ENCODE data around the gene QPCT. TPM values are rescaled to one million over a fixed set of nuclear protein-coding genes. Genes with fewer than 3 reads are reported as not detected.

Gene QPCT
- total and polyA plus RNA-seq, 2 donors = 7.9 to 11.4 TPM

DNA sequence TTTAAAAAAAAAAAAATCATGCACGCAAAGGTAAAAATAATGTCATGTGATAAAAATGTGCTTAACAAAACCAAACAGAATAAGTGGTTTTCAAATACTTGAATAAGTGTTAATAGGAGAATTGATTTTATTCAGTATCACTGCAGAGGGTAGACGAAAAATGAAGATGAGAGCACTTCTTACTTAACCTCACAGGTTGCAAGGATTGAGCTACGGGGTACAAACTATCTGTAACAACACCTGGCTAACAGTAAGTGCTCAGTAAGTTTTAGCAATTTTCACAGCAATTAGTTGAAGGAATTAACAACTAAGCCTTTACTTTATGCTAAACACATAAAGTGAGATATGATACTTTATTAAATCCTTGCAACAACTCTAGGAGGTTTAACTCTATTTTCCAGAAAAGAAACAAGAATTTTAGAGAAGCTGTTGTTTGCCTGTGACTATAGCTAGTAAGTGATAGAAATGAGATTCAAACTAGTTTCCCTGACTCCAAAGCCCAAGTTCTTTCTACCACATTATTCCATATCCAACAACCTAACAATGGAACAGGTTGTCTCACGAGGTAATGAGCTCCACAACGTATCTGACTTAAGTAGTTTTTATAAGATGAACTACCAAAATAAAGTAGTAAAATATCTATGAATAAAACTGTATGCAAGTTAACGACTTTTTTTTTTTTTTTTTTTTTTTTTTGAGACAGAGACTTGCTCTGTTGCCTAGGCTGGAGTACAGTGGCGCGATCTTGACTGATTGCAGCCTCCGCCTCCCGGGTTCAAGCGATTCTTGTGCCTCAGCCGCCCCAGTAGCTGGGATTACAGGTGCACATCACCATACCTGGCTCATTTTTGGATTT is 24.4 kb upstream of the QPCT start:
- Histone ChIP-seq H3K36me3 (ENCODE audit: insufficient read depth) (no peaks in the 10 kb centered on the region), H3K4me1 (ENCODE audit: insufficient read depth) (no peaks in the 10 kb centered on the region), H3K4me3 (ENCODE audit: low read depth, low read length) (no peak overlapping the region), H3K27ac (ENCODE audit: low read depth) (no peak overlapping the region)
- WGBS = 95% methylated on average over 12 of the region's 12 CpGs
- DNase-seq (ENCODE audit: extremely low spot score) = no peak

DNA sequence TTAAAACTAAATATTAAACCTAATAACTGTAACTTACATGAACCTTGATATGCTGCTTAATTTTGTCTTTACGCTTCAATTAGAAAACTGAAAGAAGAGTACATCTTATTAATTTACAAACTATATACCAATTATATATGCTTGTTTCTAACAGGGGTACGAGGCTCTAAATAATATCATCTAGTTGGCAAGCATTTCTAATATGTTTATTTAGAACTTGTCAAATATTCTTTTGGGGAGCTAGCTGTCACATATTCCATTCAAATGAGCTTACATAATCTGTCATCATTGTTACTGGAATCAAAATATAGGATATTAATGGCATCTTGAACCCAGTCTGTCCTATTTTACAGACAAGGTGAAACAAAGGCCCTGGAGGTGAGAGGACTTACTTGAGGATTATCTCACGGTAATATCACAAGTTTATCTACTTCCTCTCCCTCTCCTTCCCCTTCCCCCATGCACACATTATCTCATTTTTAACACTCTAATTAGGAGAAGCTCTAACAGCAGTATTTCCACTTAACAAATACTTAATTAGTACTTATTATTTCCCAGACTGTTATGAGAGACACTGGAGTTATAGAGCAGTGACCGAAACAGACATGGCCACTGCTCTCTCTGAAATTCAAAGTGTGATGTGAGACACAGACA is 23.3 kb upstream of the QPCT start:
- WGBS = 84% methylated on average over 4 of the region's 4 CpGs
- Histone ChIP-seq H3K4me3 (ENCODE audit: low read depth, low read length) (no peak overlapping the region), H3K27ac (ENCODE audit: low read depth) (no peak overlapping the region), H3K36me3 (ENCODE audit: insufficient read depth) (no peaks in the 10 kb centered on the region), H3K4me1 (ENCODE audit: insufficient read depth) (no peaks in the 10 kb centered on the region)
- no peak for DNase-seq (ENCODE audit: extremely low spot score)

- no peaks in the 10 kb centered on the region for H3K36me3 ChIP-seq (ENCODE audit: insufficient read depth)
- H3K27ac ChIP-seq (ENCODE audit: low read depth) = no peak overlapping the region
- no peak overlapping the region for H3K4me3 ChIP-seq (ENCODE audit: low read depth, low read length)
- DNase-seq (ENCODE audit: extremely low spot score) = no peak
- H3K4me1 ChIP-seq (ENCODE audit: insufficient read depth) = no peaks in the 10 kb centered on the region
Measured at GRCh38 chr2:37322368-37322767, 22.1 kb upstream of the QPCT start.

DNA sequence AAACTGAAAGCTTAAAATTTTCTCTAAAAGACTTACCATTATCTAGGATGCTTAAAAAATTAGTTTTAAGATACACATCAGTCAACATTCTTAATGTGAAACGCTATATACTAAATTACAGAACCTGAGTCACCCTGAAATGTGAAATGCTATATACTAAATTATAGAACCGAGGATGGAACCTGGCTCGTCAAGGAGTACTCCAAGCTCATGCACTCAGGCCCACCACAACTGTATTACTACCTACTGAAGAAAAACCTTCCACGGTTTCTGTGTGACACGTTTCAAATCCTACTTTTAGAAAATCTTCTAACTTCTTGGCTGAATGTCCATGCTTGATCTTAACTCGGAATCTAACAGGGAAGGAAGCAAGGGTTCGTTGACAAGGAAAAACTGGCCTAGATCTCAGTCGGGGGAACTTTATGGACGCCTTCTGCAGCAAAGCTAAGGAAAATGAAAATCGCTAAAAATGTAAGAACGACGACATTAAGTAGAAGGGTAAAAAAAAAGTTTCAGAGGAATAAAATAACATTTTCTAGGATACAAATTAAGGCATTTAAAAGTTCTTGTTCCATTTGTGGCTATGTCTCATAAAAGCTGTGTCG is 21.2 kb upstream of the QPCT start:
- no peak overlapping the region for H3K27ac ChIP-seq (ENCODE audit: low read depth)
- no peak for DNase-seq (ENCODE audit: extremely low spot score)
- H3K36me3 ChIP-seq (ENCODE audit: insufficient read depth) = no peaks in the 10 kb centered on the region
- H3K4me3 ChIP-seq (ENCODE audit: low read depth, low read length) = peak overlapping the region; percentile 96
- WGBS = 21% methylated on average over 13 of the region's 13 CpGs
- no peaks in the 10 kb centered on the region for H3K4me1 ChIP-seq (ENCODE audit: insufficient read depth)

- DNase-seq (ENCODE audit: extremely low spot score) = peak; percentile 36
- Histone ChIP-seq H3K4me1 (ENCODE audit: insufficient read depth) (no peaks in the 10 kb centered on the region), H3K4me3 (ENCODE audit: low read depth, low read length) (peak overlapping the region; percentile 96), H3K27ac (ENCODE audit: low read depth) (peak overlapping the region; percentile 89), H3K36me3 (ENCODE audit: insufficient read depth) (no peaks in the 10 kb centered on the region)
- under 1% methylated on average over 61 of the region's 61 CpGs for WGBS
Measured at GRCh38 chr2:37323781-37324535, 20.5 kb upstream of the QPCT start.

GRCh38 chr2:37324536-37324785 is 20.0 kb upstream of the QPCT start:
- no peaks in the 10 kb centered on the region for H3K4me1 ChIP-seq (ENCODE audit: insufficient read depth)
- WGBS = under 1% methylated on average over 33 of the region's 33 CpGs

DNA sequence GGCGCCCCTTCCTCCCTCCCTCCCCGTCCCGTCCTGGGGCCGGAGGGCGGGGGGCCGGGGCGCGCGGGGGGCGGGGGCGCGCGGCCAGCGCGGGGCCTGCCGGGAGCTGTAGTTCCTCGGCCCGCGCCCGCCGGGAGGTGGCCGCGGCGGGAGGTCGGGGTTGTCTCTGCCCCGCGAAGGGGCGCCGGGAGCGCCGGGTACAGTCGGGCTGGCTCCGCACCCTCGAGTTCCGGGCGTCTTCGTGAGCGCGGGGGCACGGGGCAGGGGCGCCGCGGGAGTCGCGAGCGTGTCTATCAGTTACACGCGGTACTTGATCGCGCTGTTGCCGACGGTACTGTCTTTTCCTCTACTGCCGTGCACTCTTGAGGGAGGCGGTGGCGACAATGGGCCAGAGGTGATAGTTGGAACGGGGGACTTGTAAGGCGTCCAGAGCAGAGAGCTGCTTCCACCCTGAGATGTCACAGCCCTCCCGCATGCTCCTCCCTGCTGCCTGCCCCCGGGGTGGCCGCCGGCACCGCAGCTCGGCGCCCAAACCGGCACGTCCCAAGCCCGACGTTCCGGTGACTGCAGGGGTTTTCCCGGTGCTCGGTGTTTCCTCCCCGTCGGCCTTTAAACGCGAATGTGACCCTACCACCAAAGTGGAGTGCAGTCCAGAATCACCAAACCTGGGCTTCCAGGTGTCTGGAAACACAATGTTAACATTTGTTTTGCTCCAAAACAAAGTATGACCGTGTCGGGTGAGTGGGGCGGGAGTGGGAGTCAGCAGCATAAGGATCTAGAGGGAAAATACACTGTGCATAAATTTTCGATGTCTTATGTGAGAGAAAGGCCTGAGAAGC is 19.4 kb upstream of the QPCT start, which contains the start of gene PRKD3:
PRKD3 (minus strand) TSS at position 48 of the 839 bp plus-strand sequence. CDS start 8,309 bp downstream, outside the sequence.
- H3K36me3 ChIP-seq (ENCODE audit: insufficient read depth) = no peaks in the 10 kb centered on the region
- H3K4me3 ChIP-seq (ENCODE audit: low read depth, low read length) = peak within 1 kb of the TSS; percentile 96
- no peaks in the 10 kb centered on the region for H3K4me1 ChIP-seq (ENCODE audit: insufficient read depth)
- WGBS = 3% methylated on average over 79 of the region's 79 CpGs
- peak within 1 kb of the TSS; percentile 89 for H3K27ac ChIP-seq (ENCODE audit: low read depth)
- DNase-seq (ENCODE audit: extremely low spot score) = no peak

More at GRCh38 chr2:37324536-37324785, 20.0 kb upstream of the QPCT start:
- Histone ChIP-seq H3K36me3 (ENCODE audit: insufficient read depth) (no peaks in the 10 kb centered on the region), H3K4me3 (ENCODE audit: low read depth, low read length) (peak overlapping the region; percentile 96), H3K27ac (ENCODE audit: low read depth) (peak overlapping the region; percentile 89)
- DNase-seq (ENCODE audit: extremely low spot score) = no peak

DNA sequence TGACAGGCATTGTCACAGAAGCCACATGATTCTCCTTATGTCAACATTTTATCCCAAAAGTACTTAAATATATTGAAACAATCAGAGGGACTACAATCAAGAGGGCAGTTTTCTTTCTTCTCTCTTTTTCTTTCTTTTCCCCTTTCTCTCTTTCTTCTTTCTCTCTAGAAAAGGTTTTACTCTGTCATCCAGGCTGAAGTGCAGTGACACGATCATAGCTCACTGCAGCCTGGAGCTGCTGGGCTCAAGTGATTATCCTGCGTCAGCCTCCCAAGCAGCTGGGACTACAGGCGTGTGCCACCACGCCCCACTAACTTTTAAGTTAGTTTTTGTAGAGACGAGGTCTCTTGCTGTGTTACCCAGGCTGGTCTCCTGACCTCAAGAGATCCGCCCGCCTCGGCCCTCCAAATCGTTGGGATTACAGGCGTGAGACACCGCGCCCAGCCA is 18.8 kb upstream of the QPCT start:
- H3K36me3 ChIP-seq (ENCODE audit: insufficient read depth) = no peaks in the 10 kb centered on the region
- H3K27ac ChIP-seq (ENCODE audit: low read depth) = peak overlapping the region; percentile 41
- DNase-seq (ENCODE audit: extremely low spot score) = no peak
- 93% methylated on average over 12 of the region's 12 CpGs for WGBS
- no peaks in the 10 kb centered on the region for H3K4me1 ChIP-seq (ENCODE audit: insufficient read depth)
- H3K4me3 ChIP-seq (ENCODE audit: low read depth, low read length) = peak overlapping the region; percentile 96

GRCh38 chr2:37326285-37326684 is 18.1 kb upstream of the QPCT start:
- Histone ChIP-seq H3K4me1 (ENCODE audit: insufficient read depth) (no peaks in the 10 kb centered on the region), H3K36me3 (ENCODE audit: insufficient read depth) (no peaks in the 10 kb centered on the region), H3K27ac (ENCODE audit: low read depth) (no peak overlapping the region), H3K4me3 (ENCODE audit: low read depth, low read length) (no peak overlapping the region)
- 2% methylated on average over 2 of the region's 2 CpGs for WGBS
- no peak for DNase-seq (ENCODE audit: extremely low spot score)

- Histone ChIP-seq H3K27ac (ENCODE audit: low read depth) (no peak overlapping the region), H3K36me3 (ENCODE audit: insufficient read depth) (no peaks in the 10 kb centered on the region), H3K4me3 (ENCODE audit: low read depth, low read length) (no peak overlapping the region), H3K4me1 (ENCODE audit: insufficient read depth) (no peaks in the 10 kb centered on the region)
- 69% methylated on average over 8 of the region's 8 CpGs for WGBS
- no peak for DNase-seq (ENCODE audit: extremely low spot score)
Measured at GRCh38 chr2:37326866-37327634, 17.4 kb upstream of the QPCT start.

DNA sequence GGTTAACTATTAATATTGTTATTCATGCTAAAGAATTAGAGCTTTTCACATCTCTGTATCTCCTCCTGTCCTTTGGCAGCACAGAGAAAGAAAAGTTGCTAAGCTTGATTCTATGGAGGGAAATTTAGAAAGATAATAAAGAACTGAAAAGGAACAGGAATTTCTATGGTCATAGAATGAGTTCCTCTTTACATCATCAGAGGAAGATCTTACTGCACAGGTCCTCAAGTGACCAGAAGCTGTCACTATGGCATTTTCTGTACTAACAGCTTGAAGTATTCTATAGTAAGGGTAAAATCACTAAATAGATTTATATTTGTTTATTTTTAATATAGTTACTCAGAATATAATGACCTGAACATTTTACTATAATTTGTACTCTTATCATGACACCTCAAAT is 13.7 kb upstream of the QPCT start:
- DNase-seq (ENCODE audit: extremely low spot score) = no peak
- Histone ChIP-seq H3K4me1 (ENCODE audit: insufficient read depth) (no peaks in the 10 kb centered on the region), H3K36me3 (ENCODE audit: insufficient read depth) (no peaks in the 10 kb centered on the region), H3K27ac (ENCODE audit: low read depth) (no peak overlapping the region), H3K4me3 (ENCODE audit: low read depth, low read length) (no peak overlapping the region)

DNA sequence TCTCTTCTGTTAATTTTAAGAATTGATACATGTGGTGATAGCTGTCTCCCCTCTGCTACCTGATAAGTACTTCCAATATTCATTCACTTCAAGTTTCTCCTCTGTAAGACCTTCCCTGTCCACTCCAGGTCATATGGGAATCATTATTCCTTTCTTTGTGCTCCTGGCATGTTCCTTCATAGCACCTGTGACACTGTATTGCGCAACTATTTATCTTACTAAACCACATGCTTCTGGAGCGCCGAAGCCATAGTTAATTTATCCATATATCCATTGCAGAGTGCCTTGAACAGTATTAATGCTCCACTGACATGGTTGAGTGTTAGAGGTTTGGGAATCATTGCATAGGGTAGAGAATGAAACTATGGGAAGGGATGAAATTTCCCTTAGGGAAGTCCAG is 11.9 kb upstream of the QPCT start:
- 83% methylated on average over 3 of the region's 3 CpGs for WGBS
- Histone ChIP-seq H3K4me3 (ENCODE audit: low read depth, low read length) (no peak overlapping the region), H3K27ac (ENCODE audit: low read depth) (no peak overlapping the region)

More for the DNA sequence above, 11.9 kb upstream of the QPCT start:
- Histone ChIP-seq H3K36me3 (ENCODE audit: insufficient read depth) (no peaks in the 10 kb centered on the region), H3K4me1 (ENCODE audit: insufficient read depth) (no peaks in the 10 kb centered on the region)
- DNase-seq (ENCODE audit: extremely low spot score) = no peak
